Type B pancreatic cell (in vitro differentiated cells): ENCODE measurements around the gene GALNT13. TPM values are rescaled to one million over a fixed set of nuclear protein-coding genes. Genes with fewer than 3 reads are reported as not detected.

ENCODE experiments used
- DNase-seq: peaks from one replicate; pipeline ENCODE4 v3.0.0; 2021; ENCODE audit warnings: mixed read lengths; ENCODE audit not compliant: unreplicated experiment; ENCODE audit errors: extremely low spot score
- H3K27ac Mint-ChIP-seq: 2 replicates; pipeline ENCODE4 v1.8.0; 2021; ENCODE audit warnings: mild to moderate bottlenecking, mixed read lengths
- H3K27me3 Mint-ChIP-seq: 2 replicates; pipeline ENCODE4 v1.8.0; 2021; ENCODE audit warnings: mixed read lengths
- H3K36me3 Mint-ChIP-seq: 2 replicates; pipeline ENCODE4 v1.8.0; 2021; ENCODE audit warnings: mixed read lengths
- H3K4me1 Mint-ChIP-seq: one replicate; pipeline ENCODE4 v1.8.0; 2021; ENCODE audit warnings: mixed read lengths; ENCODE audit not compliant: unreplicated experiment
- H3K4me3 Mint-ChIP-seq: 2 replicates; pipeline ENCODE4 v1.8.0; 2021; ENCODE audit warnings: mild to moderate bottlenecking, mixed read lengths
- H3K9me3 Mint-ChIP-seq: 2 replicates; pipeline ENCODE4 v1.8.0; 2021; ENCODE audit warnings: mixed read lengths
- CTCF ChIP-seq: fragments of 200-600 bp; sonication (generic); conservative IDR thresholded peaks from 2 replicates; pipeline ENCODE4 v1.5.0; 2021; ENCODE audit warnings: antibody characterized with exemption, mild to moderate bottlenecking
- total RNA-seq: library from RNA; stranded (reverse); gene quantifications from 2 replicates; pipeline ENCODE4 v1.2.1, GENCODE V29; 2021; ENCODE audit warnings: low replicate concordance

GALNT13 gene
- total RNA-seq, 1 donor from 2014 or later, result 5.9 TPM

GRCh38 chr2:154207288-154208047 lies 335.7 kb downstream of the GALNT13 start:
- Mint-ChIP-seq H3K4me1 (no peaks in the 10 kb centered on the region), H3K27me3 (no peaks in the 10 kb centered on the region), H3K4me3 (no peak overlapping the region), H3K36me3 (no peaks in the 10 kb centered on the region), H3K9me3 (no peaks in the 10 kb centered on the region), H3K27ac (no peak overlapping the region)
- TF ChIP-seq CTCF, result no peak
- no peak for DNase-seq

DNA sequence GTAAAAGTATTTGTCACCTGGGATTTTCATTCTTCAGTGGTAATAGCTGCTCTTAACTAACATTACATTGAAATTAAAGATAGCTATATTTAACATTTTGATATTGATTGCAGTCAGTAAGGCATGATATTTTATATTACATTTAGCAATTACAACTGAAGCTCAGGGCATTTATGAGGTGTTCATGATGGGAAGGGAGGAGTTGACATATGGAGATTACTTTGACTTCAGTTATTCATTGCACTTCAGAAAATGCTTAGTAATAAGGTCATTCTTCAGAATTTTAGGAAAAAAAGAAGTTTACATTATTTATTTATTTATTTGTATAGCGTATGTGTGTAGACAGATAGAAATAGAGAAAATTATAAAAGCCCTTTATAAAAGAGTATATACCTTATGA lies 352.0 kb downstream of the GALNT13 start:
- Mint-ChIP-seq H3K9me3 (no peaks in the 10 kb centered on the region), H3K4me3 (no peak overlapping the region), H3K27me3 (no peaks in the 10 kb centered on the region), H3K4me1 (no peaks in the 10 kb centered on the region), H3K36me3 (no peaks in the 10 kb centered on the region), H3K27ac (no peak overlapping the region)
- DNase-seq, result no peak
- TF ChIP-seq CTCF, result no peak

DNA sequence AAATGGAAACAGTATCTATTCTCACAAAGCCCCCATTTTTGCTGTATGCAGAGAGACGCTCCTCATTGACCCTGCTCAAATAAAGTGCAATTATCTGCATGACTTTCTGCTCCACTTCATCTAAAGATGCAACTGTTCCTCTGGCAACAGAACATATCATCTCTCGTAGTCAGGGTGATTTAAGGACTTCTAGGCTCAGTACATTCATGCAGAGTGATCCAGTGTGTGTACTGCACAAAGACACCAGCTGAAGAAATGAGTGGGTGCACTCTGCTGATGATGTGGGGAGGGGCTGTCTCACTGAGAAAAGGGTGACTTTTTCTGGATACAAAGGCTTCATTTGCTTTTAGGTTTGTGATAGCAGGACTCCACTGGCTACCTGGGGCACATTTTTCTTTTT lies 355.2 kb downstream of the GALNT13 start:
- Mint-ChIP-seq H3K36me3 (no peaks in the 10 kb centered on the region), H3K27me3 (no peaks in the 10 kb centered on the region), H3K4me3 (no peak overlapping the region), H3K9me3 (no peaks in the 10 kb centered on the region), H3K27ac (no peak overlapping the region), H3K4me1 (no peaks in the 10 kb centered on the region)
- DNase-seq, result no peak
- TF ChIP-seq CTCF, result no peak

DNA sequence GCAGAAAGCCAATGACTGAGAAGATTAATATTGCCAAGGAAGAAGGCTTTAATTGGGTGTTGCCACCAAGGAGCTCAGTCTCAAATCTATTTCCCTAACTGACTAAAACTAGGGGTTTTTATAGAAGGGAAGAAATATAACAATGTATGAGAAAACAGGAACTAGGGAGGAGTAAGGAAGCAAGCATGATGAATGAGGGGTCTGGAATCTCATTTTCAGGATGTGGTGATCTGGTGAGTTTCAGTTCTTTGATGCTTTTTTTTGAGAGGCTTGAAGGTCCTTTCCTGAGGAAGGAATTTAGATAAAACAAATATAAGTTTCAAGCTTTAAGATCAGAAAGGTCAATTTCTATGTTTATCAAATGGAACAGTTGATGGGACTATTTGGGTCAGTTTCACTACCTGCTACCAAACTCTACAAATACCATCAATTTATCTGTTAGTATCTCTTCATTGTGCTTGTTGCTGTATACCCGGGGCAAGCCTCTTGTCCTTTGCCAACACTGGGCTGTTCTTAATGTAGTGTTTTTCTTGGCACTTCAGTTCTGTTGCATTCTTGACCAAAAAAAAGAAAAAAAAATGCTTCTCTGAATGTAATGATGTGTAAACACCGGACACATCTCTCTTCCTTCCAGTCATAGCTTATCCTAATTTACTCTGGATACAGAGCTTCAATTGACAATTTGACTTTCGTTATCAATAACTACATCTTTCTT lies 357.0 kb downstream of the GALNT13 start:
- Mint-ChIP-seq H3K36me3 (no peaks in the 10 kb centered on the region), H3K4me1 (no peaks in the 10 kb centered on the region), H3K27ac (no peak overlapping the region), H3K4me3 (no peak overlapping the region), H3K27me3 (no peaks in the 10 kb centered on the region), H3K9me3 (no peaks in the 10 kb centered on the region)
- DNase-seq, result no peak
- no peak for TF ChIP-seq CTCF

DNA sequence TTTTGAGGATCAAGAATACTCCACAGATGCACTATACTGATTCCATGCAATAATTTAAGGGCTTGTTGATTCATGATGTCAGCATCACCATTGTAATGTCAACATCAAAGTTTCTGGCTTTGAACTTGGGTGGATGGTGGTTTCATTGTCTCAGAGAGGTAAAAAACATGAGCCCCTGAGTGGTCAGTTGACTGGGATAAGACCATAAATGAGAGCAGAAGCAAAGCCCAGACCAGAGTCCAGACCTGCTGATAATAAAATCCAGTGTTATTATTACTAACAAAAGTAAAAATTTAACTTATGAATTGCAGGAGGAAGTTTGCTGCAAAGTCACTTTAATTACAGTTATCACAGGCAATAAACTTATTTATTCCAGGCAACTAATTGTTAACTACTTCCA lies 358.2 kb downstream of the GALNT13 start:
- Mint-ChIP-seq H3K9me3 (no peaks in the 10 kb centered on the region), H3K36me3 (no peaks in the 10 kb centered on the region), H3K4me1 (no peaks in the 10 kb centered on the region), H3K27ac (no peak overlapping the region), H3K27me3 (no peaks in the 10 kb centered on the region), H3K4me3 (no peak overlapping the region)
- TF ChIP-seq CTCF, result no peak
- no peak for DNase-seq
